ENCODE results near the gene SRBD1.

SRBD1 gene

DNA sequence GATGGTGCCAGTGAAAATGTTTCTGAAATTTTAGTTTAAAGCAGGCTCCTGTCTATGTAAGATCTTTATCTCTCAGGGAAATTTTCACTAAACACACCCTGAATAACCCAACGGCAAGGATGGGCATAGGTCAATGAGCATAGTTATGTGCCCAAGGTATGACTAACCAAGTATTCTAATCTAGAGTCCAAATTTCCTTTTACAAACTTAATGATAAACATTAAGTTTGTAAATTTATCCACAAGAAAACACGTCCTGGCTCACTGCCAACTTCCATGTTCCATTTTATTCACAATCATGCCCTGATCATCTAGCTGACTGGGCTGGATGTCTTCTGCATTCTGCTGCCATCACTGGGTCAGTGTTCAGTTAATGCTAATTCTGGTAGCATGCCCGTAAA is 151.2 kb downstream of the SRBD1 start:
- TF ChIP-seq CTCF (conservative IDR thresholded peaks at IDR 0.05; ENCODE audit: low read depth, low read length), result no peak
- DNase-seq (ENCODE audit: low read depth), result no peak
- H3K4me3 ChIP-seq (ENCODE audit: low read depth, low read length), result no peak overlapping the region

GRCh38 chr2:45458909-45459563 is 152.0 kb downstream of the SRBD1 start:
- no peak for TF ChIP-seq CTCF (conservative IDR thresholded peaks at IDR 0.05; ENCODE audit: low read depth, low read length)
- H3K4me3 ChIP-seq (ENCODE audit: low read depth, low read length), result no peak overlapping the region
- peak; percentile 73 for DNase-seq (ENCODE audit: low read depth)

DNA sequence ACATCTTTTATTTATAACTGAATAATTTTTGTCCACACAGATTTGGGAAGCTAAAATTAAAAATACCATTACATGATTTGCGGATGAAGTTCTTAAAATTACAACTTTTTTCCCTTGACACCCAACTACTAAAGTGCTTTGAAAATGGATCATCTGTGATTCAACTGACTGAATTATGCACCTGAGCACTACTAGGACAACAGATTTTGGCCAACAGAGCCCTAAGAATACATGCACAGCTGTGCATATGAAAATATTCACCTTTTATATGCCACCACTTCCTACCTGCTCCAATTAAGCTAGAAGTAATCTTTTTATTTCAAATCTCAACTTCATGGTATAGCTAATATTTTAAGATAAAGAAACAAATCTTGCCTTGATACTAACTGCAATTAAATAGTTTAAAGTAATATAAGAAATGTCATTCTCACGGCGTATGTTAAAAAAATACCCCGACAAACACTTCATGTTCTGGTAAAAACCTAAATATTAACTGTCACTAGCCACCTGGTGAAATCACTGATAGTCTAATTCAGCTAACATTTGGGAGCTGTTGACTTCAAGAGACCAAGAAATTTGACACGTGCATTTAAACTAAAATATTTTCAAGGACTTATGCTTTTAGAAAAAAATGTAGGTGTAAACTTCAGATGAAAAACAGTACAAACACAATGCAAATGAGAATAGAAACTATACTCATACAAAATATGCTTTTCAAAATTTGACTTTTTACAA is 153.7 kb downstream of the SRBD1 start:
- no peak for TF ChIP-seq CTCF (conservative IDR thresholded peaks at IDR 0.05; ENCODE audit: low read depth, low read length)
- DNase-seq (ENCODE audit: low read depth), result no peak
- no peak overlapping the region for H3K4me3 ChIP-seq (ENCODE audit: low read depth, low read length)

DNA sequence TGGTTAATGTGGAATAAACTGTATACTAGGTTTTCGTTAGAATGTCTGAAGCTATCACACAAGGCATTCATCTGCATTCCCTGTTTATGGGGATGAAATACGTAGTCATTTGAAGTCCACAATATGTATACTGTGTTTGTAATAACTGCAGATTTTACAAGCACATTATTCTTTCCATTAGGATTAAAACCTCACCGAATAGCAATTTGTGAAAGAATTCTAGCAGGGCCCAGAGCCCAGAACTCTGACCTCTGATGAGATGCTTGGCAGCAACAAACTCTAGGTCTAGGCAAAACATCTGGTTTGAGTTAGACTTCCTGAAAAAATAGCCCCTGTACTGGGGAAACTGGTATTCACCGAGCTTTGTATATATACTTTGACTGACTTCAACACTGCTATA is 158.2 kb downstream of the SRBD1 start:
- peak; percentile 96 for DNase-seq (ENCODE audit: low read depth)
- no peak for TF ChIP-seq CTCF (conservative IDR thresholded peaks at IDR 0.05; ENCODE audit: low read depth, low read length)
- no peak overlapping the region for H3K4me3 ChIP-seq (ENCODE audit: low read depth, low read length)

DNA sequence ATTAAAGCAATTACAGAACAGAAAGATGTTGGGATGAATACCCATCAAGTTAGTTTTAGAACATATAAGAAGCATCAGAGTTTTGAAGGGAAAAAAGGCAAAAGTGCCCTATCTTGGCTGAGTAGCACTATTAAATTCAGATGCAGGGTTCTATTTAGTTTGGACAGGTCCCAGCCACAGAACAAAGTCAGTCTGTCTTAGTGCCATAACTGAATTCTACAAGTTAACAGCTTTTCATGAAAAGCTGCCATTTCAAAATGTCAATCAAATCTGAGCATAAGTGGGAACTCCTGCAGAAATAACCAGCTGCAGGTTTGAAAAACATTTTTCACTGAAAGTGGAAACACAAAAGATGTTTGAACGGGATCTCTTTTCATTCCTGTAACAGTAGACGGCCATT is 160.4 kb downstream of the SRBD1 start:
- no peak for DNase-seq (ENCODE audit: low read depth)
- no peak overlapping the region for H3K4me3 ChIP-seq (ENCODE audit: low read depth, low read length)
- no peak for TF ChIP-seq CTCF (conservative IDR thresholded peaks at IDR 0.05; ENCODE audit: low read depth, low read length)

GRCh38 chr2:45448217-45448616 is 162.8 kb downstream of the SRBD1 start:
- no peak for TF ChIP-seq CTCF (conservative IDR thresholded peaks at IDR 0.05; ENCODE audit: low read depth, low read length)
- no peak for DNase-seq (ENCODE audit: low read depth)
- no peak overlapping the region for H3K4me3 ChIP-seq (ENCODE audit: low read depth, low read length)

GRCh38 chr2:45446016-45446415 is 165.1 kb downstream of the SRBD1 start:
- no peak for TF ChIP-seq CTCF (conservative IDR thresholded peaks at IDR 0.05; ENCODE audit: low read depth, low read length)
- no peak for DNase-seq (ENCODE audit: low read depth)
- H3K4me3 ChIP-seq (ENCODE audit: low read depth, low read length), result no peak overlapping the region
